Activated T-cell treated with anti-CD3 and anti-CD28 coated beads, Interleukin-2, amount 50 U/mL, for 1 hour (primary cell): Measurements from ENCODE around the gene ADAMTS14.

Source experiments
- DNase-seq: peaks from one replicate; pipeline ENCODE4 v3.0.0-alpha.2; 2020

Gene ADAMTS14

DNA sequence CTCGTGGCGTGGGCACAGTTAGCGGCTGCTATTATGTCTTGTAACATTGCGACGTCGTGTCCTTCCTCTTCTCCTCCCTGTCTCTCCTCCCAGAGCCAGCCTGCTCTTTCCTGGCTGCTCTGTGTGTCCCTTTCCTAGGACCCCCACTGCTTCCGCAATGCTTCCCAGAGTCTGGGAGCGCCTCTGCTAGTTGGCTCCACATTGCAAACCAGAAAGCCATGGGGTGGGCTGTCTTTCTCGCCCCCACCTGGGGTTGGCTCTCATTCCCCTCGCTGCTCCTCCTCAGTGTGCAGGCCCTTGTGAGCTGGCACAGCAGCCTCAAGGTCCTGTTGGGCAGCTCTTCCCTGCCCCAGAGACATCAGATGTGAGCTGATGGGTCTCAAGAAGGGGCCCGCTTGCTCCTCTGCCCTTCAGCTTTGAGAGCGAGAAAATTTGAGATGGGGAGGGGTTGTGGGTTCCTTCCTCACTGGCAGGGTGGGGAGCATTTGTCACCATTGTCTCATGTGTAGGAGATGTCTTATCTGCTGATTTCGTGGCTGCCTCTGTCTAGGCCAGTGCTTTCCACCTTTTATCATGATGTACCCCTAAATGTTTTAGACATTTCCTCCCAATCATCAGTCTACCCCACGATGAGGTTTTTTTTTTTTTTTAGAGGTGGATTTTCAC is 3.3 kb downstream of the ADAMTS14 start:
- DNase-seq = no peak

DNA sequence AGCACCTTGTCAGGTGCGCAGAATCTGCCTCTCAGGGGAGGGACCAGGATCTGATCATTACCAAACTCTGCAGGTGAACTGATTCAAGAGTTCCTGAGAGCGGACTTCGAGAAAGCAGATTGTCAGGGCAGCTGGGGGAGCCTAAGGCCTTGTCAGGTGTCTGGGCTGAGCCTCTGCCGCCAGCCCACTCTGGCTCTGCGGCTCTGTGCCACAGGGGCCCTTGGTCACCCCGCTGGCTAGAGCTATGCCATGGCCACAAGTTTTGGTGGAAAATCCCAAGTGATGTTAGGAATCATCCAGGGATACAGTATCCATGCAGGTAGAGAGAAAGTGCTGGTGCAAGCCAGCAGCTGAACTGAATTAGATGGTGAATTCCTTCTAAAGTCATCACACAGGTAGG is 4.2 kb downstream of the ADAMTS14 start:
- no peak for DNase-seq

DNA sequence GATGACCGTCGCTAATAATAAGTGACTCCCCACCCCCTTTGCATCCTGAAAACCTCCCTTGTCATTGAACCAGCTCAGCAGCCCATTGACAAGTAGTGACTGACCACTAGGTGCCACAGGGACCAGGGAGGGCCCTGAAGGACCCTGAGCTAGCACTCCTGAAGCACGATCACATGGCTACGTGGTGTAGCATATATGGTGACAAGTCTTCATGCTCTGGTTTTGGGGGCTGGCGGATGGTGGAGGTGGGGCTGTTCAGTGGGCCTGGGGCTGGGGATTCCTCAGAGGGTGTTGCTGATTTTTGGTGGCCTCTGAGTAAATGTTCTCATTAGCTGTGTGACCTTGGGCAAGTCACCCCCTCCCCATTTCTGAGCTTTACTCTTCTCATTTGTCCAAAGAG is 4.7 kb downstream of the ADAMTS14 start:
- DNase-seq = no peak

DNA sequence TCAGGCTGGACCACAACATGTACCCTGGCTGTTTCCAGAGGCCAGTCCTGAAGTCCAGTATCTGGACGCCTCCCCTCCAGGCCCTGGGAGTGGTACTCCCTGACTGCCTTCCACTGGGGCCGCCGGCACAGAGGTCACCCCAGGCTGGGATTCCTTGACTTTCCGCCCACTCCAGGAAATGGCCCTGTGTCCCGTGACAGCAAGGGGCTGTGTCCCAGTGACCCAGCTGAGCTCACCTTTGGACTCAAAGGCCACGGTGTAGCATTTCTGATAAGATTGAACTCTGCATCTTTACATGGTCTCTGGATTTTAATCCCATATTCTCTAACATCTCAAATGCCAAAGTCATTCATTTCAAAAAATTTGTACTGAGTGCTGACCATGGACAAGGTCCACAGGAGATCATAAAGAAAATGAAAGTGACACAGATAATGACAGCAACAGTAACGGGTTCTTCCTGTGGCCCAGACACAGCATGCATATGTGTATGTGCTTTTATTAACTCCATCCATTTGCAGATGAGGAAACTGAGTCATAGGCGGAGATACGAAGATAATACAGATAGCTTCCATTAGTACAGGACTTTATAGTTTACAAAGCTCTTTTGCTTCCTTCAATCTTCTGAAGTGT is 5.4 kb downstream of the ADAMTS14 start:
- DNase-seq = no peak

DNA sequence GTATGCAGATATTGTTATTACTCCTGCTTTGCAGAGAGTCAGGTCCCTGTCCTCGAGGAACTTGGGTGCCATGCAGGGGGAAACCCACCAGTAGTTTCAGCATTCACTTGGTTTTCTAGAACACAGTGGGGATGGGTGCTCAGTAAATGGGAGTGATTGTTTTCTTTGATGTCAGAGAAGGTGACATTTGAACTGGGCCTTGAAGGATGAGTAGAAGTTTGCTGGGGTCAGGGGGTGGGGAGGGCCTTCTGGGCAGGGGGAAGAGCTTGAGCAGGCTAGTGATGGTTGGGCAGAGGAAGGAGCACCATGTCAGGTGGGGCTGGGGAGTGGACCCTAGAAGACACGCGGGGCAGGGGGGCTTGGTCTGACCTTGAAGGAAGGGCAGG is 5.9 kb downstream of the ADAMTS14 start:
- no peak for DNase-seq

DNA sequence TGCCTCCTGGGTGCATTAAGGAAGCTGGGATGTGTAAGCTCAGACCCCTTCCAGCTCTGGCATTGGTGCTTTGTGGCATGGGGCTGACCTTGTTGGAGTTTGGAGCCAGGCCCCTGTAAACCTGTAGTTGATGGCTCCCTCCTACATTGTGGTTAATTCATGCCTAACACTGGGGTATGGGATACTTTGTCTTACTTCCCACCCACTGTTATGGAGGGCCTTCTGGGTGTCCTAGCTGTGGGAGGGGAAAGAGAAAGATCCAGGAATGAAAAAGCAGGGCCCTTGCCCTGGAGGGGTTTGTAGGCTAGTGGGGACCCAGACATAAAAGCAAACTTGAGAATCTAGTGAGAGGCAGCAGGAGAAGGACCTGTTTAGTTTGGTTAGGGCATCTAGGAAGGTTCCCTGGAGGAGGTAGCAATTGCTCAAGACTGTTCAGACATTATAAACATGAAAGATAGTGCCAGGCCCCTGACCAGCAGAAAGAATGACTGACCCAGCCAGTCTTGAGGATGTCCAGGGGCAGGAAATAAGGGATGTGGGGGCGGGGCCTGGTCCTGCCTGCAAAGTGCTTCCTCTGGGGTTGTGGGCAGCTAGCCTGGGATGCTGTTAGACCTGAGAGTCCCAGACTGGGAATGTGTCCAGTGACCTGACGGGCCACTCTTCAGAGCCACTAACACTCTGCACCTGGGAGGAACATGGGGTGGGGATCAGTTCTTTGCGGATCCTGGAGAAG is 6.6 kb downstream of the ADAMTS14 start:
- DNase-seq = no peak

DNA sequence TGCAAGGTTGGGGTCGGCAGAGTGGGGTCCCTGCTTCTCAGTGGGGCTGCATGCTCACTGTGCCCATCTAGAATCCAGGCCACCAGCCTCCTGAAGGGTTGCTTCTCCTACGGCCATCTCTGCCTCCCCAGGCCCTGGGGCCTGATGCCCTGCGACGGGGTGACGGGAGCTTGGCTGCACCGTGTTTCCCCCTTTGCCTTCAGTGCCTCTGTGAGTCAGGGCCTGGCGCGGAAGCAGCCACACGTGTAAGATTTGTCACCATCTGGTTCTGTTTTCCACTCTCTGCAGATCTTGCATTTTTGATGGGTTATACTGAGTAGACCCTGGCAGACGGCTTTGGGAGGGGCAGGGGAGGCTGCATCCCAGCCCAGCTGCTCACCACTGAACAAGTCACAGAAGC is 7.2 kb downstream of the ADAMTS14 start:
- DNase-seq = no peak

DNA sequence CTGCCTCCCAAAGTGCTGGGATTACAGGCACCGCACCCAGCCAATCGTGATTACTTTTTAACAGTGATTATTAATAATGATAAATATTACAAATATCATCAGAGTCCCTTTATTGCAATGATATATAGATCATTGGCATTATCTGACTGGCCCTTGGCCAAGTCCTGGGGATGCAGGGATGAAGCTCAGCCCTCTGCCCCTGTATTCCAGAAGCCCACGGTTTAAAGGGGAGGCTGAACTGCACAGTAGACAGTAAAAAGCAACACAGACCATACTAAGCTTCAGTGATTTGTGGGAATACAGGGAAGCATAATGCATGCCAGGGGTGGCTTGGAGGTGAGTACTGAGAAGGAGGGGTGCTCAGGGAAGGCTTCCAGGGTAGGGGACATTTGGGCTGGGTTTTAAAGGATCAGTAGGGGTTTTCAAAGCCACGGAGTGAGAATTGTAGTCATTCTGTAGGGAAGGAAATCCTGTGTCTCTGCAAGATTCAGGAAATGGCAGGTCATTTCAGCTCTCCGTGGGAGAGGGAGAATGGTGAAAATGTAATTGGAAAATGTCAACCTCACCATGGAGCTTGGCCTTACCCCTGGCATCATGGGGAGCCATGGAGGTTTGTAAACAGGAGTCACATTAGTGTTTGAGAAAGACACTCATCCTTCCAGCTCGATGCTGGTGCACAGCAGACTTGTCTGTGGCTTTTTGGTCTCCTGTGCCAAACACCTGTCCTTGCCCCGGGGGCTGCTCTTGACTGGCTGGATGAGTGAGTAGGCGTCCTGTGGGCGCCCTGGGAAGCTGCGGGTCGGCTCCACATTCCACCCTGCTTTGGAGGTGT is 8.8 kb downstream of the ADAMTS14 start:
- no peak for DNase-seq

DNA sequence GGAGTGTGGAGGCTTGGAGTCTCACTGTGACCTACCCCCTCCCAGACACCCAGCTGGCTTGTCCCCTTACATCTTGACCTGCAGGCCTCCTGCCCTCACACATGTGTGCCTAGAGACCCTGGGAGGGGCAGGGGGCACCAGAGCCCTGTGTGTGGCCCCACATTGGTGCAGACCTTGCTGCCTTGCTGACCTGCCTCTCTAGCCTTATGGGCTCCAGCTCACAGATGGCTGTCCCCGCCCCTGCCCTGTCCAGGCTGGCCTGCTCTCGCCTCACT is 9.4 kb downstream of the ADAMTS14 start:
- no peak for DNase-seq

DNA sequence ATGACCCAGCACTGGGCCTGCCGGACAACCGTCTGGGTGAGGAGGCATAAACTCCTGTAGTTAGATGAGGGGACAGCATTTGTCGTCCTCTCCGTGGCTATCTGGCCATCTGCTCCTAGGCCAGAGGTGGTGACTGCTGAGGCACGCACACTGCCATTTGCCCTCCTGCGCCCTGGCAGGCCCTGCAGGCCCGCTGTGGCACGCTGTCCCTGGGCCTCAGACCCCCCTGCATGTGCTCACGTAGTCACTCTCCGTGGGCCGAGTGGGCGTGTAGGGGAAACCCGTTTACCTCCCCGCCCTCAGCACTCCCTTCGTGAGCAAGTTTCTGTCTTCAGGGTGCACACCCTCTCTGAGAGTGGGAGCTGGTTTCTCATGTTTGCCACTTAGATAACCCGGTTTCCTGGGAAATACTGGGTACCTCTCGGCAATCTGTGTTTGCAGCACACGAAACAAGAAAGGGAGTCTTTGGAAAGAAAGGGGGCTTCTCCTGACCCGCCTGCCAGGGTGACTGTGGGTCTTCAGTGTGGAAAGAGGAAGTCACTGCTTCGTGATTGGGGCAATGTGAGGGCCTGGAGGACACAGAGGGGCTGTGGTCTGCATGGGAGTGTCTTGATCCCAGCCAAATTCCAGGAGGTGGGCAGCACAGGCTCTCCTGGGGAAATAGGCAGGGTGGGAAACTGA is 10.8 kb downstream of the ADAMTS14 start:
- DNase-seq = no peak

DNA sequence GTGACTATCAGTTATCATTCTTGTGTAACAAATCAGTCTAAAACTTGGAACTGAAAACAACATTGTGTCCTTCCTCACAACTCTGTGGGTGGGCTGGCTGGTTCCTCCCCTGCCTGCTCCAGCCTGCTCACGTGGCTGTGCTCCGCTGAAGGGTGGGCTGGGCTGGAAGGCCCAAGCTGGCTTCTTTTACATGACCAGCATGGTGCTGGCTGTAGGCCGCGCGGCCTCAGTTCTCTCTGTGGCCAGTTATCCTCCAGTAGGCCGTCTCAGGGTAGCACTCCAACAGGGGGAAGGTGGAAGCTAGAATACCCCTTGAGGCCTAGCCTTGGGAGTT is 11.3 kb downstream of the ADAMTS14 start:
- no peak for DNase-seq

DNA sequence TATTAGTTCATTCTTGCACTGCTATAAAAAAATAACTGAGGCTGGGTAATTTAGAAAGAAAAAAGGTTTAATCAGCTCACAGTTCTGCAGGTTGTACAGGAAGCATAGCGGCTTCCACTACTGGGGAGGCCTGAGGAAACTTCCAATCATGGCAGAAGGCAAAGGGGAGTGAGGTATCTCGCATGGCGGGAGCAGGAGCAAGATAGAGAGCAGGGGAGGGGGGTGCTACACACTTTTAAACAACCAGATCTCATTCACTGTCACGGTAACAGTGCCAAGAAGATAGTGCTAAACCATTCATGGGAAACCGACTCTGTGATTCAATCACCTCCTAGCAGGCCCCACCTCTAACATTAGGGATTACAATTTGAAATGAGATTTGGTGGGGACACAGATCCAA is 11.6 kb downstream of the ADAMTS14 start:
- no peak for DNase-seq

DNA sequence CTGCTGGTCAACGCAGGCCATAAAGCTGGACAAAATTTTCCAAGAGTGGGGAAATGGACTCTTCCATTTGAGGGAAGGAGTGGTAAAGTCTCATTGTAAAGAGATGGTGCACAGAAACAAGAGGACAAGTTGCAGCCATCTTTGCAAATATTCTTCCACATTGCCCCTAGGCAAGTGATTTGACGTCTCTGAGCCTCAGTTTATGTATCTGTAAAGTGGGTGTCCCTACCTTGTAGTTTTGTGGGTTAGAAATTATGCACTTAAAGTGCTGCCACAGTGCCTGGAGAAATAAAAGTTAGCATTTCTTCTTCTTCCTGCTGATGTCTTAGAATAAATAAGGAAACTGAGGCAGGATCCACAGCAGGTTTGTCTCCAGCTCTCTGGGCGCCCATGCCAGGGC is 12.1 kb downstream of the ADAMTS14 start:
- no peak for DNase-seq

DNA sequence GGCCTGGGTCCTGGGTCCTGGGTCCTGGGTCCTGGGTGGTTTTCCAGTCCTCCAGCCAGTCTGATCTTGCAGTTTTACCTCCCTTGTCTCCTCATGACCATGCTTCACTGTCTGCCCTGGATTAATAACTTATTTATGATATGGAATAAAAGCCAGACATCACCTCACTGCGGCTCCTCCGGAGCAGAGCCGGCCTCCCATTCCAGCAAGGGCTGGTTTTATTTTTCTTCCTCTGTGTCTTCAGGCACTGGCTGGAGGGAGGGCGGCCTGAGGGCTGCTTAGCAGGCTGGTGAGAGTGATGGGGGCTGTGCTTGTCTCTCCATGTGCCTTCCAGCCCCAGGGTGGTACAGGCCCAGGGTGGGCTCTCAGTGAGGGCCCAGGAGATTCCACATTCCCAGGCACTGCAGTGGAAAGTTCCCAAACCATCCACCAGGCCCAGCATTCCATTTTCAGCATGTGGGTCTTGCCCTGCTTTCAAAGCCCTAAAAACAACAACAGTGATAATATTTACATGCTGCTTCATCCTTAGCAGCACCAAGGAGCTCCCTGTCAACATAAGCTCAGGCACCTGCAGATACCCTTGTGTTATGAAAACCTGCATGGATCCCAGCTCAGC is 12.6 kb downstream of the ADAMTS14 start:
- no peak for DNase-seq

DNA sequence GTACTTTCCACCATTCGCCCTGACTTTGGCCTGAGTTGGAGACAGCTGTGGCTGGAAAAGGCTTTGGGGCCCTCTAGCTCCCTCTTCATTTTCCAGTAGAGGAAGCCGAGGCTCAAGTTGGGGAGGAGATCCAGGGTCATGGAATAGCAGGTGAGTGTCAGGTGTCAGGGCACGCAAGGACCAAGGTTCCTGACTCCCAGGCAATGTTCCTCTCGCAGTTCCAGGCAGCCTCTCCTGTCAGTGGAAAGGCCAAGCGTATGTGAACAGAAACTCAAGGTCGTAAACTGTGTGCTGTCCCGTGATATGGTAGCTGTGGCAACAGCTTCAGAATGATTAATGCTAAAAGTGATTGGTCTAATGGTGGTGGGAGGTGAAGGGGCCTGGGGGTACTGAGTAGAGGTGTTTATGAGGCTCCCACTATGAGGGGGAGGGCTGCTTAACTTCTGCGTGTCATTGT is 13.2 kb downstream of the ADAMTS14 start:
- DNase-seq = no peak

DNA sequence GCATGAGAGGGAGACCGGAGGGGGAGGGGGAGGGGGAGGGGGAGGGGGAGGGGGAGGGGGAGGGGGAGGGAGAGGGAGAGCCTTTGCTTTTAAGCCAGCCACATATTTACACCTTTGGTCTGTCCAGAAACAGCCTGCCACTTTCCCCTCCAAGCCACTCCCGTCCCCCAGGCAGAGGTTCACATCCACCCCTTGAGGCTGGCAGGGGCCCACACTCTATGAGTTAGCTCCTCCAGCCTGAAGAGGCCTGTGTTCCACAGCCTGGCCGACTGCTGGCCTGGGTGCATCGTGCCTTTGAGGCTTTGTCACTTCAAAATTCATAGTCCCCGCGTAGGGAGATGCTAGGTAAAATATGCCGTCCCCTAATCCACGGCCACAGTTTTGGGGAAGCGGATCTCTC is 16.5 kb downstream of the ADAMTS14 start:
- no peak for DNase-seq

DNA sequence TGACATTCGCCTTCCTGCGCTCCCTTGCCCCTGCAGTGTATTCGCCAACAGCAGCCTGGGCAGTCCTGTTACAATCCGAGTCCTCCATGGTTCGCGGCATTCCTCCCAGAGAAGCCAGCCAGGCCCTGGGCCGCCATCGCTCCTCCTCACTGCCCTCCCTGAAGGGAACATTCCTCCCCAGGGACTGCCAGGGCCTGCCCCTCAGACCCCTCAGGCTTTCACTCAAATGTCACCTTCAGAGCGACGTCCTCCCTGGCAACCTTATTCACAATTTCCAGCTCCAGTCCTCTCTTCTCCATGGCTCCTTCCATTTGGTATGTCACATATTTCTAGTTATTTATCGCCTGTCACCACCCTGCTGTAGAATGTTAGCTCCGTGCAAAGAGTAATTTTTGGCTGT is 17.4 kb downstream of the ADAMTS14 start:
- no peak for DNase-seq

DNA sequence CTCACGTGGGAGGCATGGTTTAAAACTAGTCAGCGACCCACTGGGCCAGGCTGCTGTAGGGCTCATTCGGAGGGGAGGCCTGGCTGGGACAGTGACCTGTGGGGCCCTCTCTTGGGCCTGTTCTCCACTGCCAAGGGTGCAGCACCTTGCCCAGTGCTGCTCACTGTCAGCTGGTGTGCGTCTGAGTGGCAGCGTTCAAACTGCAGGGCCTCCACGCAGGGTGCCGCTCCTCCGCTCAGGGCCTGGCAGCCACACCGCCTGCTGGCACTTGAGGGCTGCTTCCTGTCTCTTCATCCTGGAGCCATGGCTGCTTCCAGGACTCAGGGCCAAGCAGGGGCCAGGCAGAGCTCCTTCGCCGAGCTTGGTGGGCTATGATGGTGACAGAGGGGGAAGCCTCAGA is 18.3 kb downstream of the ADAMTS14 start:
- DNase-seq = no peak

DNA sequence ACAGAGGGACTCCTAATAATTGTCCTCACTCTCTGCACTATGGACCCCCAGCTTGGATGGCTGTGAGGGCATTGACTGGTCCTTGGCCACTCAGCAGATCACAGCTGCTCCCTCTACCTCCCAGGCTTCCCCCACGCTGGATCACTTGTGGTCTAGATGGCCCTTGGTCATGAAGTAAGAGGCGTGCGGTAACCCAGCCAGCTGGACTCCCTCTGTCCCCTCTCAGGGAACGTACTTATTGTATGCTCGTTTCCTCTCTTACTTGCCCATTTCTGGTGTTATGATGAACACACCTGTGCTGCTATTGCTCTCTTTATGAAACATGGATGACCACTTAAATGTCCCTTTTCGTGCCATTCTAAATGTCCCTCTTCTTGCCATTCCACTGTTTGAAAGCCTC is 19.3 kb downstream of the ADAMTS14 start:
- no peak for DNase-seq

DNA sequence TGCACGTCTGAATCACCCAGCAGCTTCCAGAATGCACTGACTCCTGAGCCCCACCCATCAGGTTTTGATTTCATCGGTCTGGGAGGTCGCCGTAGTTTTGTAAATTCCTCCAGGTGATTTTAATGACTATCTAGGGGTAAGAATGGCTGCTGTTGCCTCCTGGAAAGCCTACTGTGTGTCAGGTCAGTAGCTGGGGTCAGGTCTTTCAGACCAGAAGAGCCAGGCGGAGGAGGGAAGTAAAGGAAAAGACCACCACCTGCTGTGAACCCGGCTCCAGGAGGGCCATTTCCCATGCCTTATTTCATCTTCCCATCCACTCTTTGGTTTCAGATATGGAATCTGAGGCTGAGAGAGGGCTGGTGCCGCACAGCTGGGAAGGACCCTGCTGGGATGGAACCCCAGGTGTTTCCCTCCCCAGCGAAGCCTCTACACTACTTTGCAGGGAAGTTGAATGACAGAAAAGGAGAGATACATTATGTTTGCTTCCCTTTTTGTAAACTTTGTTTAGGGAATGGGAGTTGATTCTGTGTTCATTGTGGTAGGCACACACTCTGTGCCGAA is 19.8 kb downstream of the ADAMTS14 start:
- DNase-seq = no peak

DNA sequence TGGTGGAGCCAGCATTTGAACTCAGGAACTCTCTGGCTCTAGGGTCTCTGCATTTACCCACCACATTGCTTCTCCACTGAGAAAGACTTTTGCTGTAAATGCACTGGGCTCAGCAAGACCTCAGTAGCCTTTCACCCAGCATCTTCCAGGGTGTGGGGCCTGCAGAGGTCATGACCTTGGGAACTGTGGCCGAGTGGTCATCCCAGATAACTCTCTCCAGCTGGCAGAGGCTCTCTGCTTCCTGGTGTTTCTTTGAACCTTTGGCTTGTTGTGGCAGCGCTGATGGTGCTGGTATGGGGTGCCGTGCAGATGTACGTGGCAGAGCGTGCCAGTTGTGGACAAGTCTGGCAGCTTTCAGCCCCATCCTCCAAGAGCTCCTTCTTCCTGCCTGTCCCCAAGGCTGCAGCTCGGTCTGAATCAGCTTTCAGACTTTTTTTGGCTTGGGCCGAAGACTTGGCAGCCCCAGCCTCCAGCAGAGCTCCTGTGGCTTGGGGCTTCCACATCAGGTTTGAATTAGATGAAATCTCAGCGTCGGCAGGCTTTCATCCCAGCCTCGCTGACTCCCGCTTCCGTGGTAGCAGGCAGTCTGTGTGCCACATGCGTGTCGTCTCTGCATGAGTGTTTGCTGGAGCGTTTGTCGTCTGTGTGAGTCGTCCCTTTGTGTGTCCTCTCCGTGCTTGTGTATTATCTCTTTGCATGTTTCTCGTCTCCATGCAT is 21.5 kb downstream of the ADAMTS14 start:
- DNase-seq = no peak
